K562 (cell line): ENCODE measurements around the gene PARD3.

Experiments
- CBX8 ChIP-seq: fragments of 200-600 bp; sonication (generic); IDR thresholded peaks from 2 replicates; pipeline ENCODE4 v1.6.1; 2012; ENCODE audit warnings: borderline replicate concordance, mixed run types, low read depth, mild to moderate bottlenecking, moderate library complexity, mixed read lengths, low read length, control low read depth, inconsistent platforms; ENCODE audit not compliant: poor library complexity, severe bottlenecking; ENCODE audit errors: extremely low read depth
- MEF2A ChIP-seq: IDR thresholded peaks from 2 replicates; pipeline ENCODE4 v1.6.1; 2011; ENCODE audit warnings: low read depth, mild to moderate bottlenecking, low read length, moderate library complexity; ENCODE audit not compliant: control insufficient read depth
- POLR2A ChIP-seq: fragments of 450-650 bp; conservative IDR thresholded peaks from 2 replicates; pipeline ENCODE4 v1.6.1; 2016
- POLR2AphosphoS5 ChIP-seq: IDR thresholded peaks from 2 replicates; pipeline ENCODE4 v1.6.1; 2011; ENCODE audit warnings: mild to moderate bottlenecking, low read depth, low read length, moderate library complexity; ENCODE audit not compliant: control insufficient read depth, insufficient read depth
- ZFX ChIP-seq: sonication (generic); formaldehyde crosslinking; IDR thresholded peaks from 2 replicates; pipeline ENCODE4 v1.8.0; 2022; ENCODE audit warnings: mild to moderate bottlenecking, missing genetic modification reagents, moderate library complexity

- TF ChIP-seq ZFX: no peak
- TF ChIP-seq CBX8: no peak
- no peak for TF ChIP-seq MEF2A
- TF ChIP-seq POLR2A: no peak
- no peak for TF ChIP-seq POLR2AphosphoS5
Measured at GRCh38 chr10:34547291-34547690, 267.8 kb downstream of the PARD3 start.
